DMS 273 (cell line): ENCODE data around the gene DGCR2.

Experiments used
- DNase-seq: peaks from one replicate; lab custom pipeline; 2025; ENCODE audit not compliant: unreplicated experiment; lab: John Stamatoyannopoulos, UW

Gene DGCR2

GRCh38 chr22:19110064-19110458 is 12.2 kb downstream of the DGCR2 start:
- DNase-seq = no peak

DNA sequence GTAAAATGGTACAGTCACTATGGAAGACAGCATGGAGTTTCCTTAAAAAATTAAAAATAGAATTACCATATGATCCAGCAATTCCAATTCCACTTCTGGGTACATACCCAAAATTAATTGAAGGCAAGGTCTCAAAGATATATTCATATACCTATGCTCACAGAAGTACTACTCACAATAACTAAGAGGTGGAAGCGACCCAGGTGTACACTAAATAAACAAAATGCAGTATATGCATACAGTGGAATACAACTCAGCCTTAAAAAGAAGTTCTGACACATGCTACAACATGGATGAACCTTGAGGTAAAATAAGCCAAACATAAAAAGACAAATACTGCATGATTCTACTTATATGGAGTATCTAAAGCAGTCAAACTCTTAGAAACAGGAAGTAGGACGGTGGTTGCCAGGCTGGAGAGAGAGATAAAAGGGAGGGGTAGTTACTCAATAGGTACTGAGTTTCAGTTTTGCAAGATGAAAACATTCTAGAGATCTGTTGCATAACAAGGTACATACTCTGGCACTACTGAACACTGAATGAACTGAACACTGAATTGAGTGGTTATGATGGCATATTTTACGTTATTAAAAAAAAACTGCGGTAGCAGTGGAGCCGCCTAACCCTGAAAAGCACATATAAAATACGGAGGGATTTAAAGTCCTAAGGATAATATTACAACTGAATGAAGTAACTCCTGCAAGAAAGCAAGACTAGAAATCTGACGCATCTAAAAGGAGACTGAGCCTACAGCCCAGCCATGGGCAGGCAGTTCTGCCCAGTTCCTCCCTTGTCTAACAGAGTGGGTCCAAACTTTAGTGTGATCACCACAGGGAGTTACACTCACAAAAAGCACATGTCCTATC is 12.8 kb downstream of the DGCR2 start:
- DNase-seq = no peak

DNA sequence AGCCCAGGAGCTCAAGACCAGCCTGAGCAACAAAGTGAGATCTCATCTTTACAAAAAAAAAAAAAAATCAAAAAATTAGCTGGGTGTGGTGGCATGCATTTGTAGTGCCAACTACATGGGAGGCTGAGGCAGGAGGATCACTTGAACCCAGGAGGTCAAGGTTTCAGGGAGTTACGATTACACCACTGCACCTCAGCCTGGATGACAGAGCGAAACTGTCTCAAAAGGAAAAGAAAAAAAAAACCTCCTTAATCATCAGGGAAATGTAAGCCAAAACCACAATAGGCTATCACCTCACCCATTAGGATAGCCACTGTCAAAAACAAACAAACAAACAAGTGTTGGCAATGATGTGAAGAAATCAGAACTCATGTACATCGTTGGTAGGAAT is 13.4 kb downstream of the DGCR2 start:
- no peak for DNase-seq

- no peak for DNase-seq
These were observed 14.5 kb downstream of the DGCR2 start for GRCh38 chr22:19107730-19108074.

DNA sequence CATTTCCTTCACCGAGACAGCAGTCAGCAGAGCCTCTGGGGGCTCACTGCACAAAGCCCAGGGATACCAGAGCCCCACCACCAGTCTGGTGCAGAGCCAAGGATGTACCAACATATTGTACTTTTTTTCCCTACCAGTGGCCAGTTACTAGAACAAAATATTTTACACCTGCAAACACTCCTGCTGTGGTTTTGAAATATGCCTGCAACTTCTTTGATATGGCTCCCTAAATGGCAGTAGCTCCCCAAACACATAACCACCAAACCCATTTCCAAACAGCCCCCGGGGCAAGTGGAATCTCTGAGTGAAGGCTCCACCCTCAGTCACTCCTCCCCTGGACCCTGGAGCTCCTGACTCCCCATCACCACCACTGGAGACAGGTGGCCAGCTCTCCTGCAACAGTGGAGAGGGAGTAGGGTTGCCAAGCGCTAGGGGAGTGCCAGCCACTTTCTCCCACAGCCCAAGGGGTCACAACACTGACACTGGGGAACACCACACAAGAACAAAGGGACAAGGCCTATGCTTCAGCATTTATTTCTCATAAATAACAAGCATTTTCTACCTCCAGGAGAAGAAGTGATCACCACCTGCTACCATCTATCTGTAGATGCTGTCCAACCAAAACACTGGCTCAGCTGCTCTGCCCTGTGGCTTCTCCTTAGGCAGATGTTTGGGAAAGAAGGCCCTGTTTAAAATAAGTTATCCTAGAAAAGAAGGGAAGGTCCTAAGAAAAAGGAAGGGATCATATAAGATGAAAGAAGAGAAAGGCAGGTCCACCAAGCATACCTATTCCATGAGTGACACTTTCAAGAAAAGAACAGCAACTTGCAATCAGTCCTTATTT is 15.1 kb downstream of the DGCR2 start:
- no peak for DNase-seq

DNA sequence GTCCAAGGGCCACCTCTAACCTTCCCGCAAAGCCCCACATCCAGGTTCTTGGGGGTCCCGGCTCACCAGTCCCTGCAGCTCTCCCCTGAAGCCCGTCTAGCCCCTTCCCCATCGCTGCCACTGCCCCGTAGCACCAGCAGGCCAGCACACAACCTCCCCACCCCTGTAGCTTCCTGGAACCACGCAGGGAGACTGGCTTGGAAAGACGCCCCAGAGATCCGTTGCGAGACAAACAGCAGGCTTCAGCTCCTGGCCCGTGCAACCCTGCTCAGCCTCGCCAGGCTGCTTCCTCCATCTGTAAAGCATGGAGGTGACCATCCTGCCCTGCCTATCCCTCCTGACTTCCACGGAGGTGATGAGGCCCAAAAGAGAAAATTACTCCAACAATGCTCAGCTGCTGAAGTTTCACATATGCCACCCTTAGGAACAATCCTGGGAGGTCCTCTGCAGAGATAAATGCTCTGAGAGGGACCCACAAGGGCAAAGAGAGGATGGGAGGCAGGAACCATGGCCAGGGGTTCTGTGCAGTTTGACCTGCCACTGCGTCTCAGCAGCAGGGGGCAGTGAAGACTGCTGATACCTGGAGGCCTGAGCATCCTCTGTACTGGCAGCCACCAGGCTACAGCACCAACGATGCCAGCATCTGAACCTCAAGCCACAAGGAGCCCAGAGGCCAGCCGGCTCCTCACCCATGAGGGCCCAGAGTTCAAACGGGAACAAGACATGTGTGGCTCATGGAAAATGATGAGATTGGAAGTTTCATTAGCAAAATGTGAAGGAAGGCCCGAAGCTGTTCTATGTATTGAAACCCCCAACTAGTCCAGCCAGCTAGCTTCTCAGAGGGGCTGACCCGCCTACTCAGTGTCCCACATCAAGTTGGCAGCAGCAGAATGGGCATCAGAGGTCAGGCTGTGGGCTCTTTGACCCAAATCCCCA is 16.1 kb downstream of the DGCR2 start:
- peak; percentile 44 for DNase-seq

- DNase-seq = peak; percentile 33
These were observed 16.8 kb downstream of the DGCR2 start for GRCh38 chr22:19105456-19105855.

GRCh38 chr22:19103880-19104821 is 18.1 kb downstream of the DGCR2 start:
- DNase-seq = peak; percentile 57

DNA sequence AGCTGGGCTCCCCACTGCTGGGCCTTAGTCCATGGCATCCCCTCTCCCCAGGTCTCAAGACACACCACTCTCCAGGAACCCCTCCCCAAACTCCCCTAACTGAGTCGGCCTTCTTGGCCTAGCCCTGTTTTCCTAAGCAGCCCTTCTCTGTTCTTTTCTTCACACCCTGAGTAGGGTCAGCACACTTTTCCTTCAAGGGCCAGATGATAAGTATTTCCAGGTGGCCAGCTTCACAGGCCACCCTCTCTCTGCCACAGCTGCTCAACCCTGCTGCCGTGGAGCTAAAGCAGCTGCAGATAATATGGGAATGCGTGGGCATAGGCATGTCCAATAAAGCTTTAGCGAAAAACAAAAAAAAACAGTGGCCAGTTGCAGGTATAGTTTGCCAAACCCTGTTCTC is 24.1 kb downstream of the DGCR2 start:
- DNase-seq = peak; percentile 62

- peak; percentile 92 for DNase-seq
These were observed 24.7 kb downstream of the DGCR2 start for GRCh38 chr22:19097518-19097917.

DNA sequence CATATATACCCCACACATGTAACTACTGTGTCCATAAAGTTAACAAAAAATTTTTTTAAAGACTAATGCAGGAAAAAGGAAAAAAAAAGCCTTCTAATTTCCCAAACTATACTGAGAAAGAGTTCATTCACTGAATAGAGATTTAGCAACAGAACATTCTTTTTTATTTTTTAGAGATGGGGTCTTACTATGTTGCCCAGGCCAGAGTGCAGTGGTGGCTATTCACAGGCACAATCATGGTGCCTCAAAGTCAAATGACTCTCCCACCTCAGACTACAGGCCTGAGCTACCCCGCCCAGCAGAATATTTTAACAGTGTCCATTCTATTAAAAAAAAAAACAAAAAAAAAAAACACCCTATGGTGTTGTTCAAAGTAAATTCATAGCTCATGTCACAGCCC is 25.7 kb downstream of the DGCR2 start:
- no peak for DNase-seq

DNA sequence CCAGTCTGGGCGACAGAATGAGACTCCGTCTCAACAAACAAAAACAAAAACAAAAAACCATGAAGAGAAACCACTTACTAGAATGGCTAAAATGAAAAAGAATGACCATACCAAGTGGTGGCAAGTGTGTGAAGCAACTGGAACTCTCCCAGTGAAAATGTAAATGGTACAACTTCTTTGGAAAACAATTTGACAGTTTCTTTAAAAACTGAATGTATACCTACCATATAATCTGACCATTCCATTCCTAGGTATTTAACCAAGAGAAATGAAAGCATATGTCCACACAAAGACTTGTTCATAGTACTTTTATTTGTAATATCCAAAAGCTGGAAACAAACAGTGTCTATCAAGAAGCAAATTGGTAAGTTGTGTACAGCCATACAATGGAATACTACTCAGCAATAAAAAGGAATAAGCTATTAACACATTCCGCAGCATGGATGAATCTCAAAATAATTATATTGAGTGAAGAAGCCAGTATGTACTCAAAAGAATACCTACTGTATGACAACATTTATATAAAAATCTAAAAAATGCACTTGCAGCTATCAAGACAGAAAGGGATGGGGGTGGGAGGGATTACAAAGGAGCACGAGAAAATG is 27.7 kb downstream of the DGCR2 start:
- DNase-seq = no peak

DNA sequence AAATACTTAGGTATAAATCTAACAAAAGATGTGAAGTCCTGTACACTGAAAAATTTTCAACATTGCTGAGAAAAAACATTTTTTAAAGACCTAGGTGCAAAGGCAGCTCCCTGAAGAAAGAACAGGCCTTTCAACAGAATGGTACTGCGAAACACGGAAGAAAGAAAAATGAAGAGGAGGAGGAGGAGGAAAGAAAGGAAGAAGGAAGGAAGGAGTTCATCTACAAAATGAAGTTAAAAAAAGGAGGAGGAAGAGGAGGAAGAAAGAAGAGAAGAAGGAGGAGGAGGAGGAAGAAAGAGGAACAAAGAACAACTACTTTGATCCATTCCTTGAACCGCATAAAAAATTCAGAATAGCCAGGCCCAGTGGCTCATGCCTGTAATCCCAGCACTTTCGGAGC is 29.5 kb downstream of the DGCR2 start:
- DNase-seq = no peak

GRCh38 chr22:19090586-19091127 is 31.6 kb downstream of the DGCR2 start:
- no peak for DNase-seq

DNA sequence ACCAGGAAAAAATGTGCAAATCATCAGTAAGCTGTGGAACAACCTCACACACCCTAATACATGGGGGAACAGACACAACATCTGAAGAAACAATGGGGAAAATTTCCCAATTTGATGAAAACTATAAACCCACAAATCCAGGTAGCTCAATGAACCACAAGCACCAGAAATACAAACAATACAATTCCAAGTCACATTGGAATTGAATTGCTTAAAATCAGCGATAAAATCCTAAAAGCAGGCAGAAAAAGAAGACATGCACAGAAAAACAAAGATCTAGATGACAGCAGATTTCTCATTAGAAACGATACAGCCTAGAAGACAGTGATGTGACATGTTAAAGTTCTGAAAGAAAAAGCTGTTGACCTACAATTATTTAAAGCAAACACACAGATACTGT is 32.0 kb downstream of the DGCR2 start:
- DNase-seq = no peak

DNA sequence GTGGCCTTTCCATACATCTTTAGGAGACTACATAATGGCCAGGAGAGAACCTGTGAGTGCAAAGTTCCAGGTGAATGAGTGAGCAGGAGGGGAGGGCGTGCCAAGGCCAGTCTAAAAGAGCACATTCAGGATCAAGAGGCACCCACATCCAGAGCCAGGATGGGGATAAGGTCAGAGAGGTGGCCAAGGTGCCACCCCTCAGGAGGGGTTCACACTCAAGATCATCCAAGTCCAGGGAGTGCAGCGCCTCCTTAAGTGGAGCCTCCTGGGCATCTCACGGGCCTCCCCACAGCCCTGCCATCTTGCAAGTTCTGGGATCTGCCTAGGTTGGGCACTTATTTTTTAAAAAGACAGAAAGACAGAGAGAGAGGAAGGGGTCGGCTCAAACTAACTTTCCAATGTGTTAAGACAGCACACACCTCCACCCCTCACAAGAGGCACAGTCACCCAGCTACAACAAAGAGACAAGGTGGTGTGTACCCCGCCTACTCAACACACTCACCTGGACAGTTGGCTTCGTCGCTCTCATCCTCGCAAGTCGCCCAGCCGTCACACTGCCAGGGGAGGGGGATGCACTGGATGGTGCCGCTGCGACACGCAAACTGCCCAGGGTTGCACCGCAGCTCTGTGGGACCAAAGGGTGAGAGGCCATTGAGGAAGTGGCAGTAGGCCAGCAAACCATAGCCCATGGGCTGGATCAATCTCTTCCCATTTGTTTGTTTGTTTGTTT is 33.2 kb downstream of the DGCR2 start:
- no peak for DNase-seq

DNA sequence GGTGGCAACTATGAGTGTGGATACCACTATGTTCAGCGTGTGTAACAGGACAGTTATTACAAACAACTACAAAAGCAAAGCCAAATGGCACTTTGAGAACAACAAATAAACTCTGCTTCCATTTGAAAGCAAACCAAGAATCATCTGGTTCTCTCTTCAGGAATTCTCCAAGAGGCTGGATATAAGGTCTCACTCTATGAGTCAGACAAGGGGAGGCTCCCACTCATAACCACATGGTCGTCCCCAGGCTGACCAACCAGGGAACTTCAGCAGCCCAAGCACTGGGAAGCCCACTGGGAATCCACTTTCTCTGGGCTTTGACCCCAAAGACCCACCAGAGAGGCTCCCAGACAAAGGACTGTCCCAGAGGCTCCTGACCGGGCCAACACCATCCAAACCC is 35.3 kb downstream of the DGCR2 start:
- DNase-seq = no peak

- no peak for DNase-seq
These were observed 35.8 kb downstream of the DGCR2 start for GRCh38 chr22:19086417-19086816.

DNA sequence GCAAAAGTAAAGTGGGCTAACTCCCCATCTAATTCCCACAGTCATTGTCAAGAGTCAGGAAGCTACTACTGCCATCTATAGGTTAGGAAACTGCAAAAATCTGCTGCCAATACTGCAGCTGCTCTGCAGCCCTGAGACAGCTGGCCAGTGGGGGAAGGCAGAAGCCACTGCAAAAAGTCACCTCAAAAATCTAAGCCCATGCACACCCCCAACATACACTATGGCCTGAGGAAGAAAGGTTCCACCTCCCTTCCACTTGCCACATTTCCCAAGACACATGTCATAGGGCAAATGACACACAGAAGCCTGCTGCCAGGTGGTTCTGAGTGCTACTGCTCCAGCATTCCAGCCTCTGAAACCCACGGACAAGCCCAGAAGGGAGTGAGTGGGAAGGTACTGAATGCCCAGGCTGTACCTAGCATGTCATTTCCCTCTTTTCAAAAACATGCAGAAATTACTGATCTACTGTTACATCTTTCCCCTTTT is 36.9 kb downstream of the DGCR2 start:
- DNase-seq = peak; percentile 60
